Sigmoid colon (tissue), 4 donors: Measurements from ENCODE around the gene HHIP.

ENCODE experiments used
- EP300 ChIP-seq, 4 donors: sonication (generic); formaldehyde crosslinking; IDR thresholded peaks; one replicate each; pipeline ENCODE4 v1.6.1; 2017; ENCODE audit warnings: antibody characterized with exemption in 4 of 4
- POLR2A ChIP-seq, 2 donors: fragments of 450-650 bp; IDR thresholded peaks; one replicate each; pipeline ENCODE4 v1.6.1; 2016; ENCODE audit warnings: antibody characterized with exemption in 2 of 2, mild to moderate bottlenecking in 2 of 2, moderate library complexity in 2 of 2
- POLR2AphosphoS5 ChIP-seq, 4 donors: sonication (generic); formaldehyde crosslinking; IDR thresholded peaks; one replicate each; pipeline ENCODE4 v1.6.1; 2017; ENCODE audit warnings: antibody characterized with exemption in 4 of 4
- TF ChIP-seq, protein P1 (sequence below), 4 experiments: fragments of 450-650 bp in 3 of 4; fragments of 200-600 bp in 1 of 4; IDR thresholded peaks; one replicate each; pipeline ENCODE4 v1.5.1; 2016 to 2019; ENCODE audit warnings: antibody characterized with exemption in 4 of 4, mild to moderate bottlenecking in 3 of 4, moderate library complexity in 2 of 4

DNA sequence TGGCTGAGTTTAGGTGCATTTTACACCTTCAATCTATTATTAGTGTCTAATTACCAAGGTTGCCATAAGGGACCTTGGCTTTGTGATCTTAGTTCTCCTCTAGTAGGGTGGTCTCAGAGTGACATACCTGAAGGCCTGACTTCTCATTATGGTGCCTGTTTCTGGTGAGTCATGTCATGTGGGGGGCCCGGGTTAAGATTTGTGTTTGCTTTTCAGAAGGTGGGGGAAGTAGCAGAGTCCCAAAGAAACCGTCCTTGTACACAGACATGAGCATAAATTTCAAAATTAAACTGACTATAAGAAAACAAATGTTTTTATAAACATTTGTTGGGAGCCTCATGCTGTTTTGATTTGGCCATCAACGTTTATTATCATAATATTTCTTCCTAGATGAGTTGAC is 74.5 kb downstream of the HHIP start:
- TF ChIP-seq, protein P1, sequence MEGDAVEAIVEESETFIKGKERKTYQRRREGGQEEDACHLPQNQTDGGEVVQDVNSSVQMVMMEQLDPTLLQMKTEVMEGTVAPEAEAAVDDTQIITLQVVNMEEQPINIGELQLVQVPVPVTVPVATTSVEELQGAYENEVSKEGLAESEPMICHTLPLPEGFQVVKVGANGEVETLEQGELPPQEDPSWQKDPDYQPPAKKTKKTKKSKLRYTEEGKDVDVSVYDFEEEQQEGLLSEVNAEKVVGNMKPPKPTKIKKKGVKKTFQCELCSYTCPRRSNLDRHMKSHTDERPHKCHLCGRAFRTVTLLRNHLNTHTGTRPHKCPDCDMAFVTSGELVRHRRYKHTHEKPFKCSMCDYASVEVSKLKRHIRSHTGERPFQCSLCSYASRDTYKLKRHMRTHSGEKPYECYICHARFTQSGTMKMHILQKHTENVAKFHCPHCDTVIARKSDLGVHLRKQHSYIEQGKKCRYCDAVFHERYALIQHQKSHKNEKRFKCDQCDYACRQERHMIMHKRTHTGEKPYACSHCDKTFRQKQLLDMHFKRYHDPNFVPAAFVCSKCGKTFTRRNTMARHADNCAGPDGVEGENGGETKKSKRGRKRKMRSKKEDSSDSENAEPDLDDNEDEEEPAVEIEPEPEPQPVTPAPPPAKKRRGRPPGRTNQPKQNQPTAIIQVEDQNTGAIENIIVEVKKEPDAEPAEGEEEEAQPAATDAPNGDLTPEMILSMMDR (IDR thresholded peaks at IDR 0.05), result no peak
- TF ChIP-seq POLR2AphosphoS5 (IDR thresholded peaks at IDR 0.05) (no peak), POLR2A (IDR thresholded peaks at IDR 0.05) (no peak), EP300 (IDR thresholded peaks at IDR 0.05) (no peak)
